ENCODE results near the gene LCE3B.
"Not testable (repeated sequence)": the region's sequence is repeated elsewhere in the genome, so short reads cannot be mapped to it uniquely, and the experiment has no call there.

Gene LCE3B, protein sequence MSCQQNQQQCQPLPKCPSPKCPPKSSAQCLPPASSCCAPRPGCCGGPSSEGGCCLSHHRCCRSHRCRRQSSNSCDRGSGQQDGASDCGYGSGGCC

GRCh38 chr1:152613511-152613910, at the start of gene LCE3B:
Gene LCE3B (plus strand): TSS chr1:152613811. CDS start chr1:152613811, 0 bp downstream.
- DNase-seq, result no peak

DNA sequence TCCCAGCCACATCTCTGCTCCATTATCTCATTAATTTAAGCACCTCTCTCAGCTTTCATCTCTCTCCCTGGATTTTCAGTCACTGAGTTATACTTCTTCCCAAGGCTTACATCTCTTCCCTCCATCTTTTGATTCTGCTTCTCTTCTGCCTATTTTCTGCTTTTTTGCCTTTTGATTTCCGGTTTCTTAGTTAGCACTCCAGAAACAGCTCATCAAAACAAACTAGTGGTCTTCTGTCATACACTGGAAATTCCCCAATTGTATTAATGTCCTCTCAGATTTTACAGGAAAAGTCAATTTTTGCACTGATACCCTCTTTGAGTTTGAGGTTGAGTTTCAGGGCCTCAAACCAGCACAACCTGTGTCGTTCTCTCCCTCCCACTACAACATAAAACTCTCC, 48.5 kb upstream of the LCE3B start:
- no peak for DNase-seq

DNA sequence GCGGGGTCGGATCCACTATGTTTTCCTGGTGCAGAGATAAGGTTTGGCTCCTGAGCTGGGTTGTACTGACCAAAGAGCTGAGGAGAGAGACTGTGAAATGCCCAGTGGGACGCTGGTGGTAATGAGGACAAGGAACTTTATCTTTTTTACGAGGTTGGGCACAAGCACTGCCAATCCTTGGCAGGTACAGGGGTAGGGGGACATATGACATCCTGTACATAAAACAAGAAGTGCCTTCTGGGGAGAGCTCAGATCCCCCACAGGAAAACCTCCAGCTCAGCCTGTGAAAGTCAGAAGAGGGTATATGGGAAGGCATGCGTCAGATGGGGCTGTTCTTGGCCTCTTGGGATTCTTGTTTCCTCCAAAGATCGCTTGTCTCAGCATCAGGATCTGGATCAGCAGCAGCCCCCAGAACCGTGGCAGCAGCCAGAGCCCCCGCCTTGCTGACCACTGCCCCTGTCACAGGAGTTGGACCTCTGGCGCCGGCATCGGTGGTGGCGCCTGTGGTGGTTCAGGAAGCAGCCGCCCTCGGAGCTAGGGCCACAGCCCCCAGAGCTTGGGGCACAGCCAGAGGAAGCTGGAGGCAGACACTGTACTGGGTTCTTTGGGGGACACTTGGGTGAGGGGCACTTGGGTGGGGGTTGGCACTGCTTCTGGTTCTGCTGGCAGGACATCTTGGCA, 47.9 kb upstream of the LCE3B start:
- DNase-seq, result no peak

DNA sequence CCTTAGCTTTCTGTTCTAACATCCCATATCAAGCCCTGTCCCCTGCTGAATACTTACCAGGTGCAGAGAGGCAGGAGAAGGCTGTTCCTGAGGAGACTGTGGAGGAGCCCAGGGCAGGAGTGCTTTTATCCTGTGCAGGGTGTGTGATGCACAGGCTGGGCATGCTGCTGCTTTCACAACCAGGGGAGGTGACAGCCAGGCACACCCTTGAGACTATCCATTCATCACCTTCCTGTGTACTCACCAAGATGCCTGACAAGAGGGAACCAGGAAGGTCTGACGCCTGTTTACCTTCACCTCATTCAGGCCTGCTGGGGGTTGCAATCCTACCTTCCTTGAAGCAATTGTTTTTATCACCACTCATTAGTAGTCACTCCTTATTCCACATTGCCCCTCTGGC, 46.9 kb upstream of the LCE3B start, which contains the start of gene LCE3E:
LCE3E (minus strand) TSS at position 100 of the 400 bp plus-strand sequence. CDS start 572 bp downstream, outside the sequence.
- DNase-seq, result no peak

DNA sequence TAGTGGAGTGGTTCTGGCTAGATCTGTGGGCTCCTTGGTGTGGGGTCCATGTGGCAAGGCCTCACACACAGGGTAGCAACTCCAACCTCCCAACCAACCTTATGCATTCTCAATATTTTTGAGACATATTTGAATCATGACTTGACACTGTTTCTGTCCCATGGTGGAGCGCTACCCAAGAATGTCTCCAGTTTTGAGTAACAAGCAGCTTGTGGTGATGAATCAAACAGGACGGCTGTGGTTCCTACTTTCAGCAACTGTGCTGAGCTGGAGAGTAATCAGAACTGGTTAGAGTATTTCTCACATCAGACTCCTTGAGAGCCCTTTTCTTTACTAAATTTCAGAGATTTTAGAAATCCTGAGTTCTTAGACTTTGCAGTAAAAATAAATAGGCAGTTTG, 36.4 kb upstream of the LCE3B start:
- no peak for DNase-seq

DNA sequence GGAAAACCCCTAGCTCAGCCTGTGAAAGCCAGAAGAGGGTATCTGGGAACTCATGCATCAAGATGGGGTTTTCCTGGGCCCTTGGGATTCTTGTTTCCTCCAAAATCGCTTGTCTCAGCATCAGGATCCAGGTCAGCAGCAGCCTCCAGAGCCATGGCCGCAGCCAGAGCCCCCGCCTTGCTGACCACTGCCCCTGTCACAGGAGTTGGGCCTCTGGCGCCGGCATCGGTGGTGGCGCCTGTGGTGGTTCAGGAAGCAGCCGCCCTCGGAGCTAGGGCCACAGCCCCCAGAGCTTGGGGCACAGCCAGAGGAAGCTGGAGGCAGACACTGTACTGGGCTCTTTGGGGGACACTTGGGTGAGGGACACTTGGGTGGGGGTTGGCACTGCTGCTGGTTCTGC, 34.1 kb upstream of the LCE3B start:
- DNase-seq, result not testable (repeated sequence)

DNA sequence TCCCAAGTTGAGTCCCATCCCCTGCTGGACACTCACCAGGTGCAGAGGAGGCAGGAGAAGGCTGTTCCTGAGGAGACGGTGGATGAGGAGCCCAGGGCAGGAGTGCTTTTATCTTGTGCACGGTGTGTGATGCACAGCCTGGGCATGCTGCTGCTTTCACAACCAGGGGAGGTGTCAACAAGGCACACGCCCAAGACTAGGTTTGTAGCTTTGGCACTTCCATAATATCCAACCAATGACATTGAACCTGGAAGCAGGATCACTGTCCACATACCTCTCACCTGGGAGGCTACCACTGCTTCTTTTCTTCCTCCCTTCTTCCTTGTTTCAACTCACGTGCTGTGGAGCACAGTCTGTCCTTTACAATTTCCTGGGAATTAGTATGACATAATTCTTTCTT, 33.2 kb upstream of the LCE3B start, which contains the start of gene LCE3D:
LCE3D (minus strand) TSS at position 84 of the 400 bp plus-strand sequence. CDS start 580 bp downstream, outside the sequence.
- DNase-seq, result no peak

- no peak for DNase-seq
These were observed 31.0 kb upstream of the LCE3B start for GRCh38 chr1:152582647-152583046.

DNA sequence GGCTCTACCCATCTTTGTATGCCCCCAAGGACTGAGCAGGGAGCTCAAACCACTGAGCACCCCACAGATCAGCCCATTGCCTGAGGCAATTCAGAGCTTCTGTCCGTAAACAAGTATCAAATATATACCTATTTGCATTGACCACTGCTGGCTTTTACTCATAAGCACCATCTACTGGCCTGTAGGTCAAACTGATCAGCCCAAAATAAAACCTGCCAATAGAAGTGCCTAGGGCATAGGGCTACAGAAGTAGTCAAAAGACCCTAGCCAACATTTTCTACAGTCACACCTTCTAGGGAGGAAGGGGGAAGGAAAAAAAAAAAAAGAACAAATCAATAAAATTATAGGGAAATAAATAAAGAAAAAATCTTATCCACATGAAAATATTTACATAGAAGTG, 28.0 kb upstream of the LCE3B start:
- DNase-seq, result no peak

DNA sequence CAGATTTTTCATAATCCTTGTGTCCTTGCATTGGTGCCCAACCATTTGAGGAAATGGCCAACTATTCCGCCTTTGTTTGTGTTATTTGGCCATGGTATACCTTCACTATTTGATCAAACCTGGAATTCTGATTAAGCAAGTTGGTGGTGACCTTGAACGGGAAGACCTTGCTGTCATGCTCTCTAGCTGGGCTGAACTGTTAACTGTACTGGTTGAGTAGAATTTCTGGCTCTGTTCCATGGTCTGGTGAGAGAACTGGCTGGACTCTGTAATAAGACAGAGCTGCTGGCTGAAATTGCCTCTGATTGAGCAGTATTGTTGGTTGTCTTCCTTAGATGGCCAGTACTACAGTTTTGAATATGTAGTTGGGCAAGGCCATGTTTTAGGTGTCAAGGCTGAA, 16.6 kb upstream of the LCE3B start:
- no peak for DNase-seq

- DNase-seq, result no peak
These were observed 13.7 kb upstream of the LCE3B start, which contains the start of gene LCE3C for GRCh38 chr1:152599934-152600333. Gene LCE3C (plus strand): TSS chr1:152600234. CDS start chr1:152600732, 498 bp downstream.

GRCh38 chr1:152621993-152622392, 8.4 kb downstream of the LCE3B start:
- no peak for DNase-seq

DNA sequence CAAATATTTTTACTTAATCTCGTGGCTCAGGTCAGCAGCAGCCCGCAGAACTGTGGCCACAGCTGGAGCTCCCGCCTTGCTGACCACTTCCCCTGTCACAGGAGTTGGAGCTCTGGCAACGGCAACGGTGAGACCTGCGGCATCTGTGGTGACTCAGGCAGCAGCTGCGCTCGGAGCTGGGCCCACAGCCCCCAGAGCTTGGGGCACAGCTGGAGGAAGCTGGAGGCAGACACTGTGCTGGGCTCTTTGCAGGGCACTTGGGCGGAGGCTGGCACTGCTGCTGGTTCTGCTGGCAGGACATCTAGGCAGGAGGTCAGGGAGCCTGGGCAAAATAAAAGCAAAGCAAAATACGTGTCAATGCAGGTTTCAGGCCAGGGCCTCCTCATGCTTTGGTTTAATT, 9.2 kb downstream of the LCE3B start, which contains the start of gene LCE3A:
LCE3A (minus strand) TSS at position 301 of the 400 bp plus-strand sequence; CDS start at position 301, 0 bp downstream.
- DNase-seq, result no peak

GRCh38 chr1:152623203-152623844, 9.7 kb downstream of the LCE3B start:
- DNase-seq, result no peak

DNA sequence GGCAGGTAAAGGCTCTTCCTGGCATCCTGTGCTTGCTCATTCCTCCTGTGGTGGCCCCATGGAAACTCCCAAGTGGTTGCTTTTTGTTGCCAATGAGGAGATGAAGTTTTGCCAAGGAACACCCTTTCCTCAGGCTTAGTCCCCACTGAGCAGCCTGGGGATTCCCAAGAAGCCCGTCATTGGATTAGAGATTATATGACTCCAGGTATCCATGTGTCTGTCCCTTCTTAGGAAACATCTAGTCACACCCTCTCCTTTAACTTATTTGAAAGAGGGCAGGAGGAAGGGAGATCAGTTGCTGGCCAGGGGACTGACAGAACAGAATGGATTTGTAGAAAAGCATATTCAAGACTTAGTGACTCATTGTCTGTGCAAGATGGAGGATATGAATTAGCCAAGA, 13.1 kb downstream of the LCE3B start:
- no peak for DNase-seq

DNA sequence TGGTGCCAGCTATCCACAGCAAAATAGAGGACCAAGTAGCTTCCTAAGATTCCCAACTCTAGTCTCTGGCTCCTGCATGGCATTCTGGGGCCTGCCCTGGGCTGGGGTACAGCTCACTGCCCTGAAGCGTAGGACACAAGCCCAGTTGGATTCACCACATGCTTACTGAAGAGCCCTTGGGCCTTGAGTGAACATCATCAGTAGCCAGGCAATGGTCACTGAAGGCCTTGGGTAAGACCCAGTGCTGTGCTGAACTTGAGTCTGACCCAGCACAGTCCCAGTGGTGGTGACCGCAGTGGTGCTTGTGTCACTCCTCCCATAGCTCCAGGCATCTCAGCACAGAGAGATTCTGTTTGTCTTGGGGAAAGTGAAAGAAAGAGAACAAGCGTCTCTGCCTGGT, 17.0 kb downstream of the LCE3B start:
- DNase-seq, result no peak

DNA sequence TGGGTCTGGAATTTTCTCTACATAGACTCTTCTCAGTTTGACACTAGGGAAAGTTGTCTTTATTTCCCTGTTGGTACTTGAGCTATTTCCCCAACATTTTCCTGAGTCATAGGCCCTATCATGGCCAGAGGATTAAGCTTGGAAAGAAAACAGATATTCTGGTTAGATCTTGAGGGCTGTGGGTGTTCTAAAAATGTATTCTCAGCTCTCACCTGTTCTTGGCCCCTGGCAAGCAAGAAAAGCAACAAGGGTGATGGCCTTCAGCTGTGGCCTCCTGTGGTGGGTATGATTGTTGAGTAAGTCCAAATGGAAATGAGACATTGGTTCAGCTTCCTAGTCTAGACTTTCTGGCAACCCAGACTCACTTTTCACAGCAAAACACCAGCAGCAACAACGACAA, 26.7 kb downstream of the LCE3B start:
- no peak for DNase-seq

- no peak for DNase-seq
These were observed 30.3 kb downstream of the LCE3B start for GRCh38 chr1:152643945-152644344.

DNA sequence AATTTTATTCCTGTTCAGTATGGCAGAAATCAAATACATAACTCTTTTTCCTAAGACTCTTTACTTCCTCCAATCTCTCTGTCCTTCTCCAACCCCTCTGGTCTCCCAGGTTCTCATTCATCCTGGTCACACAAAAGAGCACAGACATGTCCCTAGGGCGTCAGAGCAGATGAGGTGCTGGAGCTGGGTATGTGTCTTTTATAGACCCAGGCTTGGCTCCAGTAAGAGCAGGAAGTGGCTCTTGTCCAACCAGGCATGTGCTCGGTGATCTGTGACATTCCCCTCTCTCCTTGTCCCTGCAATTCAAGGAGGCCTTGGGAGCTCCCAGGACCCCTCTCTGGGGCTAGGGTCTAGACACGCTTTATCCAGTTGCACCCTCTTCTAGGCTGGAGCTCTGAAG, 31.5 kb downstream of the LCE3B start:
- no peak for DNase-seq

DNA sequence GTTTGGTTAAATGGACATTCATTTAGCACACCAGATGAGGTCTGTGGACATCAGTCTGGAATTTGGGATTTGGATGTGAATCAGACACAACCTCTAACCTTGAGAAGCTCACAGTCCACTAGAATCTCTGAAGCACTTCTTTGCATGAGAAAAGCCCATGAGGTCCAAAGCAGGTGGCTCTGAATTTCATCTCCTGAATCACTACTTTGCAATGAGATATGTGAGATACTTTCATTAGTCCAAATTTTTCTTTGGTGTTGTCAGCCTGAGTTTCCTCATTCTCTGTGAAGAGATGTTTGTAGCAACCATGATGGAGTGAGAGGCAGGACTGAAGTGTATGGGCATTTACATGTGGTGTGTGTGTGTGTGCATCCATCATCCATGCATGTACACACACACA, 33.0 kb downstream of the LCE3B start:
- DNase-seq, result no peak

DNA sequence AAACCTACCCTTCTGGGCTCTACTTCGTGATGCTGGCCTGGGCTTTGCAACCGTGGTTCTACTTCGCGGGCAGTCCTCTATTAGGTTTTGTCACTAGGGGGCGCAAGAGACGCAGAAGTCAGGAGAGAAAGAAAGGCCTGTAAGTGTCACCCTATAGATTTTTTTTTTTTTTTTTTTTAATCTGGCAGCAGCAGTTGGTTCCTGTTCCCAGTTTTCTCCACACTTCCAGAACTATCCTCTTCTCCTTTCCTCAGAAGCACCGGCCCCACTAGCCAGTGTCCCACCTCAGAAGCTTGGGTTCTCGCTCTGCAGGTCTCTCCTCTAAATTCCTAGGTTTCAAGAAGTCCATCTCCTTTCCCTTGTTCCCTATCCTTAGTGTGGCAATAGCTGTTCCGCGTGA, 40.5 kb downstream of the LCE3B start:
- peak; percentile 10 for DNase-seq

DNA sequence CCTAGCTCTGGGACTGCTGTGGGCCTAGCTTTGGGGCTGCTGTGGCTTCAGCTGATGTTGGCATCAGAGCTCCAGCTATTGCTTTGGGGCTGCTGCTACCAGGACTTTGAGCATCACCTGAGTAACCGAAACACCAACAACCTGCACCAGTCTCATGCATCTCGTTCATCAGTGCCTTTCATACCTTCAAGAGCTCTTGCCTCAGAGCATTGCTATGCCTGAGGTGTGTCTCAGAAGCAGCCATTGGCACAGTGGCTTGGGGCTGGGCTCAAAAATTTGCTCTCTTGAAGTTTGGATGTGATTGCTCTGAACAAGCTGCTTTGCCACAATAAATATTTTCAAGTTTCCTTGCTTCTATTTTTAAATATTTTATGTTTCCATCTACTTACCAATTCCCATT, 42.8 kb downstream of the LCE3B start:
- DNase-seq, result no peak

DNA sequence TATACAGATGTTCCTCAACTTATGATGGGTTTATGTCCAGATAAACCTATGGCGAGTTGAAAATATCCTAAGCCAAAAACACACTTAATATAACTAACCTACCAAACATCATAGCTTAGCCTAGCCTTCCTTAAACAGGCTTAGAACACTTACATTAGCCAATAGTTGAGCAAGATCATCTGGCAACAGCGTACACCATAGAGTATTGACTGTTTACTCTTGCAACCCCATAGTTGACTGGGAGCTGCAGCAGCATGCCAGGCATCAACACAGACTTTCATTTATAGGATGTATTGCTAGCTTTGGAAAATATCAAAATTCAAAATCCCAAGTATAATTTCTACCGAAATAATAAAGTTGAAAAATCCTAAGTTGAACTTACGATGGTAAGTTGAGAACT, 44.1 kb downstream of the LCE3B start:
- no peak for DNase-seq

GRCh38 chr1:152658649-152659048, 45.0 kb downstream of the LCE3B start:
- DNase-seq, result no peak

Data from CD4-positive, alpha-beta T cell treated with Interferon gamma for 1 hour (primary cell).